Measurements from ENCODE around the gene CASS4. TPM values are rescaled to one million over a fixed set of nuclear protein-coding genes. Genes with fewer than 3 reads are reported as not detected.

CASS4 gene
- total RNA-seq, 1 experiment from 2014 or later = 0.28 TPM

- no peak for TF ChIP-seq CTCF (conservative IDR thresholded peaks at IDR 0.05; ENCODE audit: low read depth, low read length)
- no peak for TF ChIP-seq EZH2 (IDR thresholded peaks at IDR 0.05; ENCODE audit: borderline replicate concordance, low read depth, low read length, poor library complexity, severe bottlenecking)
- no peaks in the 10 kb centered on the region for H3K9me3 ChIP-seq (ENCODE audit: low read depth, low read length, poor library complexity, severe bottlenecking)
- ChIA-PET CTCF (no interaction called here), POLR2A (ENCODE audit: low non-redundant PET) (no interaction called here)
- no peak overlapping the region for H3K4me3 ChIP-seq (ENCODE audit: low read depth, low read length, poor library complexity, severe bottlenecking)
- no peaks in the 10 kb centered on the region for H3K36me3 ChIP-seq (ENCODE audit: insufficient read depth, low read length, poor library complexity, severe bottlenecking)
- H3K4me1 ChIP-seq (ENCODE audit: insufficient read depth, low read length, poor library complexity, severe bottlenecking) = peaks cover 8% of the 10 kb centered on the region
- H3K27ac ChIP-seq (ENCODE audit: low read depth, low read length, poor library complexity, severe bottlenecking) = no peak overlapping the region
- DNase-seq (ENCODE audit: low spot score) = no peak
- intact Hi-C loops (cut with micrococcal nuclease; ENCODE audit: unreplicated experiment) = no loop called here
- no peaks in the 10 kb centered on the region for H3K27me3 ChIP-seq (replicated peaks; ENCODE audit: insufficient read depth, low read depth, low read length, poor library complexity)
- BruUV-seq (replicated peaks) = no TSS peak
These were observed 5.9 kb downstream of the CASS4 start for GRCh38 chr20:56417911-56418310.

GRCh38 chr20:56418385-56418861, 6.4 kb downstream of the CASS4 start:
- DNase-seq (ENCODE audit: low spot score) = no peak
- H3K27ac ChIP-seq (ENCODE audit: low read depth, low read length, poor library complexity, severe bottlenecking) = no peak overlapping the region
- no peak for TF ChIP-seq EZH2 (IDR thresholded peaks at IDR 0.05; ENCODE audit: borderline replicate concordance, low read depth, low read length, poor library complexity, severe bottlenecking)
- no peak for TF ChIP-seq CTCF (conservative IDR thresholded peaks at IDR 0.05; ENCODE audit: low read depth, low read length)

GRCh38 chr20:56420028-56420427, 8.0 kb downstream of the CASS4 start:
- intact Hi-C loops (cut with micrococcal nuclease; ENCODE audit: unreplicated experiment) = no loop called here
- Histone ChIP-seq H3K4me3 (ENCODE audit: low read depth, low read length, poor library complexity, severe bottlenecking) (no peak overlapping the region), H3K36me3 (ENCODE audit: insufficient read depth, low read length, poor library complexity, severe bottlenecking) (no peaks in the 10 kb centered on the region), H3K27me3 (replicated peaks; ENCODE audit: insufficient read depth, low read depth, low read length, poor library complexity) (no peaks in the 10 kb centered on the region), H3K27ac (ENCODE audit: low read depth, low read length, poor library complexity, severe bottlenecking) (no peak overlapping the region), H3K4me1 (ENCODE audit: insufficient read depth, low read length, poor library complexity, severe bottlenecking) (peaks cover 8% of the 10 kb centered on the region), H3K9me3 (ENCODE audit: low read depth, low read length, poor library complexity, severe bottlenecking) (no peaks in the 10 kb centered on the region)
- no TSS peak for BruUV-seq (replicated peaks)
- POLR2A ChIA-PET (ENCODE audit: low non-redundant PET) = no interaction called here
- CTCF ChIA-PET = no interaction called here
- no peak for DNase-seq (ENCODE audit: low spot score)
- TF ChIP-seq EZH2 (IDR thresholded peaks at IDR 0.05; ENCODE audit: borderline replicate concordance, low read depth, low read length, poor library complexity, severe bottlenecking) (no peak), CTCF (conservative IDR thresholded peaks at IDR 0.05; ENCODE audit: low read depth, low read length) (no peak)

More at GRCh38 chr20:56418385-56418861, 6.4 kb downstream of the CASS4 start:
- Histone ChIP-seq H3K27me3 (replicated peaks; ENCODE audit: insufficient read depth, low read depth, low read length, poor library complexity) (no peaks in the 10 kb centered on the region), H3K9me3 (ENCODE audit: low read depth, low read length, poor library complexity, severe bottlenecking) (no peaks in the 10 kb centered on the region), H3K4me3 (ENCODE audit: low read depth, low read length, poor library complexity, severe bottlenecking) (no peak overlapping the region), H3K36me3 (ENCODE audit: insufficient read depth, low read length, poor library complexity, severe bottlenecking) (no peaks in the 10 kb centered on the region), H3K4me1 (ENCODE audit: insufficient read depth, low read length, poor library complexity, severe bottlenecking) (peaks cover 8% of the 10 kb centered on the region)
- intact Hi-C loops (cut with micrococcal nuclease; ENCODE audit: unreplicated experiment) = no loop called here
- POLR2A ChIA-PET (ENCODE audit: low non-redundant PET) = no interaction called here
- no TSS peak for BruUV-seq (replicated peaks)
- CTCF ChIA-PET = no interaction called here
